Spleen (tissue), 11 donors: Measurements from ENCODE around the gene SHC4. TPM values are rescaled to one million over a fixed set of nuclear protein-coding genes. Genes with fewer than 3 reads are reported as not detected.

Experiments
- DNase-seq: peaks from one replicate; pipeline ENCODE4 v3.0.0-alpha.2; 2020
- H3K27ac ChIP-seq, 8 donors: fragments of 200-600 bp; sonication (generic) in 7 of 8; 1 replicate in 4 of 8; 2 replicates in 4 of 8; pipeline versions ENCODE4 v1.5.0 to v1.8.0; 2016 to 2021; ENCODE audit warnings: inconsistent platforms in 4 of 8, mild to moderate bottlenecking in 4 of 8, moderate library complexity in 1 of 8
- H3K27me3 ChIP-seq, 7 donors: fragments of 200-600 bp; sonication (generic) in 6 of 7; replicated peaks in 1 of 7; 1 replicate in 4 of 7; 2 replicates in 3 of 7; pipeline versions ENCODE4 v1.5.0 to v1.8.0; 2016 to 2021; ENCODE audit warnings: inconsistent platforms in 3 of 7, mild to moderate bottlenecking in 1 of 7
- H3K36me3 ChIP-seq, 6 donors: fragments of 200-600 bp; sonication (generic) in 5 of 6; 1 replicate in 4 of 6; 2 replicates in 2 of 6; pipeline versions ENCODE4 v1.5.0 to v1.8.0; 2016 to 2021; ENCODE audit warnings: inconsistent platforms in 2 of 6
- H3K4me1 ChIP-seq, 6 donors: fragments of 200-600 bp; sonication (generic) in 5 of 6; 1 replicate in 3 of 6; 2 replicates in 3 of 6; pipeline versions ENCODE4 v1.5.0 to v1.8.0; 2016 to 2021; ENCODE audit warnings: inconsistent platforms in 3 of 6
- H3K4me3 ChIP-seq, 8 donors: fragments of 200-600 bp; sonication (generic) in 7 of 8; 1 replicate in 4 of 8; 2 replicates in 4 of 8; pipeline versions ENCODE4 v1.5.0 to v1.8.0; 2016 to 2021; ENCODE audit warnings: inconsistent platforms in 4 of 8, mild to moderate bottlenecking in 4 of 8, moderate library complexity in 2 of 8
- H3K9me3 ChIP-seq, 8 donors: fragments of 200-600 bp; sonication (generic) in 7 of 8; 1 replicate in 4 of 8; 2 replicates in 4 of 8; pipeline versions ENCODE4 v1.5.0 to v1.8.0; 2016 to 2021; ENCODE audit warnings: inconsistent platforms in 4 of 8
- CTCF ChIP-seq, 11 experiments: fragments of 200-600 bp in 7 of 11; fragments of 450-650 bp in 4 of 11; sonication (generic) in 4 of 11; IDR thresholded peaks in 8 of 11; conservative IDR thresholded peaks in 3 of 11; 1 replicate in 7 of 11; 2 replicates in 4 of 11; pipeline versions ENCODE4 v1.4.0 to v1.8.0; 2016 to 2021; ENCODE audit warnings: antibody characterized with exemption in 11 of 11, inconsistent platforms in 4 of 11, mild to moderate bottlenecking in 1 of 11
- POLR2A ChIP-seq, 3 donors: fragments of 450-650 bp; IDR thresholded peaks; one replicate each; pipeline ENCODE4 v1.5.1; 2017; ENCODE audit warnings: antibody characterized with exemption in 3 of 3, mild to moderate bottlenecking in 1 of 3
- POLR2AphosphoS5 ChIP-seq, 3 donors: sonication (generic); formaldehyde crosslinking; IDR thresholded peaks; one replicate each; pipeline ENCODE4 v1.5.1; 2017; ENCODE audit warnings: antibody characterized with exemption in 3 of 3
- WGBS, 5 donors: extraction: QIAGEN DNeasy Blood & Tissue Kit in 3 of 5; methylation state at CpG; one replicate each; pipeline versions ENCODE4 v1.1.5 to v1.1.7; 2013 to 2018; 5-methylcytosine and 5-hydroxymethylcytosine counted together
- intact Hi-C: fragments of 100-400 bp; cut with DNase I; formaldehyde crosslinking; loops from one replicate; pipeline ENCODE4 v1.15.0; 2023; ENCODE audit warnings: low total_unique reads
- polyA plus RNA-seq, 3 donors: library from polyadenylated mRNA; stranded (reverse); fragments of 200-250 nt; gene quantifications; one replicate each; pipeline ENCODE4 v1.2.1, GENCODE V29; 2013
- total RNA-seq, 7 donors: library from RNA; depleted of rRNA in 3 of 7; stranded (reverse); fragments of >200 nt in 3 of 7; fragmentation: NEBNext Ultra II Directional in 4 of 7; extraction: Animal tissue kit (Norgen Biotek cat#: 25700) in 4 of 7; gene quantifications; one replicate each; pipeline versions ENCODE4 v1.1.0 to v1.2.1, GENCODE V29; 2016 to 2021
- donor health status: healthy with polysubstance abuse.
- donor health status: DM: no; HTN: no; CAD: no; lungs with moderate emphysema.
- donor health status: DM: no; HTN: no; CAD: no.
- donor health status: Bipolar disorder and iron deficiency.
- donor health status: healthy.
- donor health status: DM: no; HTN: no; CAD: no.
- donor health status: DM: yes; HTN: yes; CAD: no.

SHC4 gene
- total and polyA plus RNA-seq, 10 donors: 0.20 to 0.42 (median 0.27) TPM; not detected in 5

GRCh38 chr15:48851956-48852355 lies 111.8 kb downstream of the SHC4 start:
- Histone ChIP-seq H3K9me3 (no peaks in the 10 kb centered on the region), H3K4me1 (no peaks in the 10 kb centered on the region), H3K27ac (no peak overlapping the region), H3K27me3 (no peaks in the 10 kb centered on the region), H3K36me3 (no peaks in the 10 kb centered on the region), H3K4me3 (no peak overlapping the region)
- no peak for DNase-seq
- TF ChIP-seq POLR2A (IDR thresholded peaks at IDR 0.05) (no peak), CTCF (IDR thresholded peaks at IDR 0.05 in 8 of 11, conservative IDR thresholded peaks at IDR 0.05 in 3 of 11) (no peak), POLR2AphosphoS5 (IDR thresholded peaks at IDR 0.05) (no peak)
- intact Hi-C loops: no loop called here

GRCh38 chr15:48850648-48851047 lies 113.1 kb downstream of the SHC4 start:
- Histone ChIP-seq H3K27ac (no peak overlapping the region), H3K27me3 (no peaks in the 10 kb centered on the region), H3K4me3 (no peak overlapping the region), H3K4me1 (no peaks in the 10 kb centered on the region), H3K9me3 (no peaks in the 10 kb centered on the region), H3K36me3 (no peaks in the 10 kb centered on the region)
- TF ChIP-seq POLR2A (IDR thresholded peaks at IDR 0.05) (no peak), POLR2AphosphoS5 (IDR thresholded peaks at IDR 0.05) (no peak), CTCF (IDR thresholded peaks at IDR 0.05 in 8 of 11, conservative IDR thresholded peaks at IDR 0.05 in 3 of 11) (no peak)
- DNase-seq: no peak
- intact Hi-C loops: no loop called here
- 72 to 91% (median 86%) methylated on average over 2 of the region's 2 CpGs for WGBS, 5 donors

- 69 to 91% (median 75%) methylated on average over 1 of the region's 1 CpG for WGBS, 5 donors
- Histone ChIP-seq H3K4me3 (no peak overlapping the region), H3K27me3 (no peaks in the 10 kb centered on the region), H3K4me1 (no peaks in the 10 kb centered on the region), H3K9me3 (peaks cover 0 to 5% (median 0%) of the 10 kb centered on the region in 8 donors), H3K27ac (no peak overlapping the region), H3K36me3 (no peaks in the 10 kb centered on the region)
- no peak for TF ChIP-seq CTCF (IDR thresholded peaks at IDR 0.05 in 8 of 11, conservative IDR thresholded peaks at IDR 0.05 in 3 of 11)
- TF ChIP-seq POLR2A (IDR thresholded peaks at IDR 0.05): no peak
- no peak for TF ChIP-seq POLR2AphosphoS5 (IDR thresholded peaks at IDR 0.05)
- intact Hi-C loops: no loop called here
- DNase-seq: no peak
Measured at GRCh38 chr15:48845123-48845522, 118.6 kb downstream of the SHC4 start.

- peaks cover 0 to 5% (median 0%) of the 10 kb centered on the region in 8 donors for H3K9me3 ChIP-seq
- 77 to 97% (median 80%) methylated on average over 6 of the region's 6 CpGs for WGBS, 5 donors
- H3K27me3 ChIP-seq: no peaks in the 10 kb centered on the region
- no peaks in the 10 kb centered on the region for H3K4me1 ChIP-seq
- no peaks in the 10 kb centered on the region for H3K36me3 ChIP-seq
- no peak for TF ChIP-seq POLR2AphosphoS5 (IDR thresholded peaks at IDR 0.05)
- TF ChIP-seq CTCF (IDR thresholded peaks at IDR 0.05 in 8 of 11, conservative IDR thresholded peaks at IDR 0.05 in 3 of 11): no peak
- TF ChIP-seq POLR2A (IDR thresholded peaks at IDR 0.05): no peak
- no peak for DNase-seq
- intact Hi-C loops: no loop called here
- H3K27ac ChIP-seq: no peak overlapping the region
- H3K4me3 ChIP-seq: no peak overlapping the region
Measured at GRCh38 chr15:48842501-48842900, 121.2 kb downstream of the SHC4 start.
